Stimulated activated CD4-positive, alpha-beta T cell treated with anti-CD3 and anti-CD28 coated beads, Interleukin-4, amount 100 ng/mL, for 4 hours (primary cell): ENCODE results near the gene NGRN.

Experiments
- DNase-seq, 2 experiments: peaks; one replicate each; pipeline ENCODE4 v3.0.0-alpha.2; 2020

The NGRN gene

GRCh38 chr15:90265271-90266060, at the start of gene NGRN:
Gene NGRN (plus strand): TSS chr15:90265672. CDS start chr15:90265713, 41 bp downstream.
- DNase-seq = peak; percentile 85 to 90

- no peak for DNase-seq
Measured at GRCh38 chr15:90217671-90218394, 47.6 kb upstream of the NGRN start.

- DNase-seq = peak; percentile 27 to 62
Measured at GRCh38 chr15:90219421-90220141, 45.9 kb upstream of the NGRN start.

DNA sequence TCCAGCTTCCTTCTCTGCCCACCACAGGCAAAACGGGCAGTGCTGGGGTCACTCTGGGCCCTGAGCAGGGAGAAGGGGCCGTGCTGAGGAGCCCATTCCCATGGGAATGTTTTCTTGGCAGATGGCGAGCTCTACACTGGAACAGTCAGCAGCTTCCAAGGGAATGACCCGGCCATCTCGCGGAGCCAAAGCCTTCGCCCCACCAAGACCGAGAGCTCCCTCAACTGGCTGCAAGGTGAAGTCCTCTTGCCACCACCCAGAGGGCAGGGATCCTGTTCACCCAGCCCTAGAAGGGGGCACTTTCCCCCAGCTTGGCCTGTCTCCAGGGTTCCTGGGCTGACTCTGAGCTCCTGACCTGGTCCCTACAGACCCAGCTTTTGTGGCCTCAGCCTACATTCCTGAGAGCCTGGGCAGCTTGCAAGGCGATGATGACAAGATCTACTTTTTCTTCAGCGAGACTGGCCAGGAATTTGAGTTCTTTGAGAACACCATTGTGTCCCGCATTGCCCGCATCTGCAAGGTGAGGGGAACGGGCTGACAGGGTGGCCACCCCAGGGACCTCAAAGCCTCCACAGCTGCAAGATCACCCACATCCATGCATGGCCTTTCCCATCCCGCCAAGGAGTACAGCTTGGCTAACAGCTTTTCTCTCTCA, 44.1 kb upstream of the NGRN start:
- no peak for DNase-seq

DNA sequence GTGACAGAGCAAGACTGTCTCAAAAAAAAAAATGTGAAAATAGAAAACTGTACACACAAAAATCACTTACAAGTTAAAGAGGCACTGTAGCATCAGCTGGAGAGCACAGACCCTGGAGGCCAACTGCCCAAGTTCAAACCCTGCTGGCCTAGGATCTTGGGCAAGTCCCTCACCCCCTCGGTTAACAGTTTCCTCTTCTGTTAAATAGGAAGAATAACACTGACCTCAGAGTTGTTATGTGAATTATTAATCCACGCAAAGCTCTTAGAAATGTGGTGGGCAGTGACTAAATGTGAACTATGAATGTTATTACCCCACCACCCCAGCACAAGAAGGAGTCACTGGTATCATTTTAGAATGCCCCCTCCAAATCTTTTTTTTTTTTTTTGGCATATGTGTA, 42.9 kb upstream of the NGRN start:
- no peak for DNase-seq

GRCh38 chr15:90223441-90224165, 41.9 kb upstream of the NGRN start:
- DNase-seq = no peak

- DNase-seq = no peak
Measured at GRCh38 chr15:90225047-90225446, 40.4 kb upstream of the NGRN start.

DNA sequence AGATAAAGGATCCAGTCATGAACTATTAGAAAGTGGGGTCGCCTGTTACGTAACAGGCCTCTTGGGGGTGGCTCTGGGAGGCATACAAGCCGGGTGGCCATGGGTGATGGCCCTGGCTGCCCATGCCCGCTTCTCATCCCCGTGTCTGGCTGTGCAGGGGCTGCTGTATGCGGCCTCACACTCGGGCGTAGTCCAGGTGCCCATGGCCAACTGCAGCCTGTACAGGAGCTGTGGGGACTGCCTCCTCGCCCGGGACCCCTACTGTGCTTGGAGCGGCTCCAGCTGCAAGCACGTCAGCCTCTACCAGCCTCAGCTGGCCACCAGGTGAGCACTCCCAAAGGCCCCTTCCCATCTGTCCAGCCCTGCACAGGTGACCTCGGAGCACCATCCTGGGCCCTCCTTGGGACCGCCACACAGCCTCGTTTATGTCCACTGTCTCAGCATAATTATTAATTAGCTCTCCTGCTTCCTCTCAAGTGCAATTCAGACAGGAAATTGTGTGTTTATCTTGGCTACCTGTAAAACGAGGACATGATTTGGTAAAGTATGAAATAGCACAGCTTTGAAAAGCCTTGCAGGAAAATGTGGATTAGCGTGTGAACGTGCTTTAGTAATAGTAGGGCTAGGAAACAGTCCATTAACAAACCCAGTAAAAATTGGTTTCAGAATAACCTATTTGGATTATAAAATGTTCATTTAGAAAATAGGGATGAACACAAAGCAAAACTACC, 39.8 kb upstream of the NGRN start:
- DNase-seq = no peak

- no peak for DNase-seq
Measured at GRCh38 chr15:90227336-90227735, 38.1 kb upstream of the NGRN start.

- no peak for DNase-seq
Measured at GRCh38 chr15:90227816-90228772, 37.4 kb upstream of the NGRN start.

DNA sequence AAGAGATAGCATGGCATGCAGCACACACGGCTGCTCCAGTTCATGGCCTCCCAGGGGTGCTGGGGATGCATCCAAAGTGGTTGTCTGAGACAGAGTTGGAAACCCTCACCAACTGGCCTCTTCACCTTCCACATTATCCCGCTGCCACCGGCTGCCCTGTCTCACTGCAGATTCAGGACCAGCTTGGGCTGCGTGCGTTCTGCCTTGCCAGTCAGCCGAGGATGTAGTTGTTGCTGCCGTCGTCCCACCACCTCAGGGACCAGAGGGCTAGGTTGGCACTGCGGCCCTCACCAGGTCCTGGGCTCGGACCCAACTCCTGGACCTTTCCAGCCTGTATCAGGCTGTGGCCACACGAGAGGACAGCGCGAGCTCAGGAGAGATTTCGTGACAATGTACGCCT, 36.5 kb upstream of the NGRN start:
- no peak for DNase-seq

- no peak for DNase-seq
Measured at GRCh38 chr15:90230071-90230494, 35.4 kb upstream of the NGRN start.

DNA sequence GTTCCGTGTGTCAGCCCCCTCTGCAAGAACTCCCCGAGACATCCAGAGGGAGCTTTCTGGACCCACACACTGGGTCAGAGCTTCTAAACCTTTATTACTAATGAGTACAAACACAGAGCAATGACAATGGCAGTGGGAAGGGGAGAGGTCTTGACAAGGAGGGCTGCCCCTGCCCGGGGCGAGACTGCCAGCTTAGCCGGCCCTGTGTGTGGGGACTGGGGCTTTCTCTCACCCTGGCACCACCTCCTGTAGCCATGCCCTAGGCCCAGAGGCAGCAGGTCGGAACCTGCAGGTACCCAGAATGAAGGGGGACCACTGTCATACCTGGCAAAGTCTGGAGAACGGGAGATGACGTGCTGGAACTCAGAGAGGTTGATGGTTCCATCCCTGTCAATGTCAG, 34.9 kb upstream of the NGRN start:
- no peak for DNase-seq

DNA sequence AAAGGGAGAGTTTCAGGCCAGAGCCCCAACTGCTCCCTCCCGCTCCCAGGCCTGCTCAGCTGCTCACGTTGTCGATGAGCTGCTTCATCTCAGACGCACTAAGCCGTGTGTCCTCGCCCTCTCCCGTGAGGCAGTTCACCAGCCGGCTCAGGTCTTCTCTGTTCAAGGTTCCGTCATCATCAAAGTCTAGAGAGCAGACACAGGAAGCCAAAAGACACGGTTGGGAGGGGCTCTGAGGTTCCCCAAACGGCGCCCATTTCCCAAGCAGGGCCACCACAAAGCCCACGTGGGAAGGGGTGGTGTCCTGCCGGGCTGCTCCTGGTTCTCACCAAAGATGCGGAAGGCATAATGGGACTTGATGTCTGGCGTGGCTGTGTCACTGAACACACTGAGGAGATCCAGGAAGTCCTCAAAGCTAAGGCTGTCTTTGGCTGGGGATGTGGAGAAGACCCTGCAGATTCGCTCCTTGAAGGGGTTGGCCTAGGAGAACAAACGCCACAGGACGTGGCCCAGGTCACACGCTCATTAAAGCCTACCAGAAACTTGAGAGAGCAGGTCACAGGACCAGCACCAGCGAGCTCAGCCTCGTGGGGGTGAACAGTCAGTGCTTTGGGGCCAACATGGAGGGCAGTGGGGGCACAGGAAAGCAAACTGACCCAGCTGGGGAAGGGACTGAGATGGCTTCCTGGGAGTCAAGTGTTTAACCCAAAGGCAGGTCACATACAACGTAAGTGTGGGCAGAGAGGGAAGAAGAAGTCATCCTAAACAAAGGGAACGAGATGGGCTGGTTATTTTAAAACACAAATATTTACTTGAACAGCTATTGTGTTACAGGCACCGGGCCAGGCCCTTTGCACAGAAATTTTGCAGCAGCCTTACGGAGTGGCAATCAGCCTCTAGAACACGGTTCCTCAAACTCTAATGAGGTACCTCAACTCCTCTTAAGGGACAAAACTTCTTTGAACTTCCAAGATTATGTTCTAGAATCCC, 34.1 kb upstream of the NGRN start:
- peak; percentile 45 to 77 for DNase-seq

GRCh38 chr15:90232196-90232595, 33.3 kb upstream of the NGRN start:
- peak in 1 of 2 experiments; percentile 16 for DNase-seq

DNA sequence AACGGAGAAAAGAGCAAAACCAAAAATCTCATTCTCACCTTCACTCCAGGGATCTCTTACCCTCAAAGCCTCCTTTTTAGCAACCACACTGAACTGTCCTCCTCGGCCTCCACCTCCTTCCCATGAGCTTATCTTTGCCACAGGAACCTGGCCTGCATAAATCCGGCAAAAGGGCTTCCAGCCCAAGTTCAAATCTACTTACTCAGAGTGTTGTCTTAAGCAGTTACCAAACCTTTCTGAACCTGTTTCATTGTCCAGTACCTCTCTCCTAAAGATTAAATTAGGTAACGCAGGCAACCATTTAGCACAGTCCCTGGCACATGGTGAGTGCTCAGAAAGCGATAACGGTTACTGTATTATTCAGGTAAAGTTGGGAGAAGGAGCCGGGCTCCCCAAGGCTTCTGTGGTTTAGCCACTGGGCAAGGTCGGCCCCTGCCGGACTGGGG, 32.5 kb upstream of the NGRN start:
- DNase-seq = no peak

GRCh38 chr15:90233387-90234095, 31.9 kb upstream of the NGRN start, which contains the start of gene CIB1:
Gene CIB1 (minus strand): TSS chr15:90233941. CDS start chr15:90233885, 56 bp downstream.
- DNase-seq = peak; percentile 96 to 97
